Right ventricle myocardium inferior (tissue), 1 donor: ENCODE results near the gene KRTAP1-3. TPM values are rescaled to one million over a fixed set of nuclear protein-coding genes. Genes with fewer than 3 reads are reported as not detected.
"Not testable (repeated sequence)": the region's sequence is repeated elsewhere in the genome, so short reads cannot be mapped to it uniquely, and the experiment has no call there.

ENCODE experiments used
- ATAC-seq: fragments of 200-7000 bp; cut with Tn5 transposase; one replicate; pipeline ENCODE4 v1.9.1; 2020; ENCODE audit warnings: mild to moderate bottlenecking, moderate library complexity
- DNase-seq: peaks from one replicate; pipeline ENCODE4 v3.0.0; 2021; ENCODE audit errors: missing footprints
- intact Hi-C: fragments of 100-400 bp; cut with DNase I; formaldehyde crosslinking; loops from one replicate; pipeline ENCODE4 v1.11.0; 2022
- total RNA-seq: library from RNA; stranded (reverse); fragmentation: NEBNext Ultra II Directional; extraction: Animal tissue kit (Norgen Biotek cat#: 25700); gene quantifications from one replicate; pipeline ENCODE4 v1.2.1, GENCODE V29; 2021
- donor health status: DM: no; HTN: yes; CAD: no; lungs with severe emphysema.

Gene KRTAP1-3
- total RNA-seq, 1 donor from 2014 or later: not detected

- intact Hi-C loops: no loop called here
- DNase-seq: no peak
- ATAC-seq: no peak
Observed at GRCh38 chr17:41015454-41015853, 19.2 kb downstream of the KRTAP1-3 start.

DNA sequence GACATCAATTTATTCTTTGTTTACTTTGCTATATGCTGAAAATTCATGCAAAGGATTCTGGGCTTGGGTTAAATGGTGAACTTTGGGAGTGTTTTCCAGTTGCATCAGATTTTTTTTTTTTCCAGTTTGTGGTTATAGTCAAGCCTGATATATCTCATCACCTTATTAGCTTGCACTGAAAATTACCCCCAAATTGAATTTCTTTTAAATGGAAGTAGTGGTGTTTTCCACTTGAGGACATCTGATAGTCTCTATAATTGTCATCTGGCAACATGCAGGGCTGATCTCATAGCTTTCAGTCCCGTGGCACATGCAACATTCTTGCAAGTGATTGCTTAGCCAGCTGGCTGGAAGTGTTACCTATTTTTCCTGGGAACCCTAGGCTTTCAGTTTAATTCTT, 21.1 kb downstream of the KRTAP1-3 start:
- no peak for DNase-seq
- intact Hi-C loops: no loop called here
- no peak for ATAC-seq

- intact Hi-C loops: no loop called here
- DNase-seq: no peak
- no peak for ATAC-seq
Observed at GRCh38 chr17:41013181-41013580, 21.5 kb downstream of the KRTAP1-3 start.

- intact Hi-C loops: no loop called here
- no peak for ATAC-seq
- DNase-seq: no peak
Observed at GRCh38 chr17:41012326-41013120, 22.2 kb downstream of the KRTAP1-3 start.

DNA sequence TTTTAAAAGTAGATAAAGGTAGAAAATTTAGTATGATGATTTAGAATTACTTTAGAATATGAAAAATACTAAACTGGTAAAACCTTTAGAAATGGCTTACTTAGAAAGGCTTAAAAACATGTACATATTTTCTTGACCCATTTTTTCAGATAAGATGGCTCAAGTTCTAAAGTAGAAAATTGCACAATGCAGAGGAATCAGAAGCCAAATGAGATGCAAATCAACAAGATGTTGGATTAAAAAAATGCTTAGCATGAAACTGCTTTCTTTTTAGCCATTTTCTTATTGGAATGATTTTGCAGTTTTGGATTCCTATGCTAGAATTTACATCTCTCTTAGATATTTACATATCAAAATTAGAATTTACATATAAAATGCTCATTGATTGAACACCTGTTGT, 24.2 kb downstream of the KRTAP1-3 start:
- ATAC-seq (no peak), DNase-seq (no peak)
- intact Hi-C loops: no loop called here

DNA sequence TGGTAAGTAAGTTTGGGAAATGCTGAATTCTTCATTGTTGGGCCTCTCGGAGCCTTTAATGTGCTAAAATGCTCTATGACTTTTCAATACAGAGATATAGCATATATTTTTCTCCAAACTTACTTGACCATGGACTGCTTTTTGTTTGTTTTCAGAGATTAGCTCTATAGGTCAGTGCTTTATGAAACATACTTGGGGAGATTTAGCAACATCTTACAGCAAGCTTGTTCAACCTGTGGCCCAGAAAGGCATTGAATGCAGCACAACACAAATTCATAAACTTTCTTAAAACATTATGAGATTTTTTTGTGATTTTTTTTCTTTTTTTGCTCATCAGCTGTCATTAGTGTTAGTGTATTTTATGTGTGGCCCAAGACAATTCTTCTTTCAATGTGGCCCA, 24.7 kb downstream of the KRTAP1-3 start:
- no peak for DNase-seq
- intact Hi-C loops: no loop called here

DNA sequence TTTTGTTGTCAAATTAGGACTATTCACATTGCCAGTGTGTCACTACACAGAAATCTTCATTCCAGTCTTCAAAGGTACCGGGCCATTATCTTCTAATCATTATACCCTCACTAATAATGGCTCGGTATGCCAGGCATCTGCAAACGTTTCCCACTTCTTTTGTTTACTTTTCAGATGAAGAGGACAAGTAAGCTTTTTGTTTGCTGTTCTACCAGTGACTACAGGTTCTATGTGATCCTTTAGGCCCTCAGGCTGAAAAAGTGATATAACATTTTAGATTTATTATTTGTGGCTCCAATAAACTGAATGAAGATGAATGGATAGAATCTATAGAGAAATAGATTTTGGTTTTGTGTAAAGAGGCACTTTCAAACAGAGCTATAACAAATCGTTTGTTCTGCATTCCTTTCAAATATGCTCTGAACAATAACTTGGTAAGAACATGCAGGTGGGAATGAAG, 25.3 kb downstream of the KRTAP1-3 start:
- DNase-seq (no peak), ATAC-seq (no peak)
- intact Hi-C loops: no loop called here

More for the DNA sequence above, 24.7 kb downstream of the KRTAP1-3 start:
- ATAC-seq: no peak

DNA sequence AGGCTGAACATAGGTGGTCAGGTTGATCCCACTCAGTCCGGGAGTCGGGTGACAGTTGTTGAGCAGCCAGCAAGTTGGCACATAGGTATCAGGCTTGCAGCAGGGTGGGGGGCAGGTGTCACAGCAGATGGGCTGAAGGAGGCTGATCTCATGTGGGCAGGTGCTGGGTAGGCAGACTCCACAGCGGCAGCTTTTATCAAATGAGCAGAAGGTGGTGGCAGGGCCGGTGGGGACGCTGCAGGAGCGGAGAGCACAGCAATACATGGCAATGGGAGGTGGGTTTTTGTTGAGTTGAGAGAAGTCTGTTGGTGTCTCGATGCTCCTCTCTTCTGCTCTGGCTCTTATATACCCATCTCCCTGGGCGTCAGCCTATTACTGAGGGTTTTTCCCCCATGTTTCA, 25.9 kb downstream of the KRTAP1-3 start, which contains the start of gene KRTAP3-1:
TSS of gene KRTAP3-1 (minus strand) at position 318 of the 400 bp plus-strand sequence. CDS start at position 264, 54 bp downstream.
- no peak for DNase-seq
- intact Hi-C loops: no loop called here
- no peak for ATAC-seq

GRCh38 chr17:41004397-41004796, 30.3 kb downstream of the KRTAP1-3 start:
- intact Hi-C loops: no loop called here
- ATAC-seq: no peak
- no peak for DNase-seq

- intact Hi-C loops: no loop called here
- DNase-seq: no peak
- no peak for ATAC-seq
Observed at GRCh38 chr17:41003926-41004325, 30.7 kb downstream of the KRTAP1-3 start.

DNA sequence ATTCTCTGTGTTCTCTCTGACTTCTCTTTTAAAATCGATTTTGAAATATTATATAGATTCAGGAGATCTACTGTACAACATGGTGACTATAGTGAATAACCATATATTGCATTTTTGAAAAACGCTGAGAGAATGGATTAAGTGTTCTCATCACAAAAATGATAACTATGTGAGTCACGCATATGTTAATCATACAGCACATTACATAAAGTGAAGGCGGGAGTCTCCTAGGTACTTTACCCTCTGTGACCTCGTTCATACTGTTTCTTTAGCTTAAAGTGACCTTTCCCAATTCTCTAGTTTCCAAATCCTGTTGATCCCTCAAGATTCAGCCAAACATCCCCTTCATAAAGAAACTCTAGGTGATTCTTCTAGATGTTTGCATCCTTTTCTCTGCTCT, 31.9 kb downstream of the KRTAP1-3 start:
- intact Hi-C loops: no loop called here
- ATAC-seq (no peak), DNase-seq (no peak)

DNA sequence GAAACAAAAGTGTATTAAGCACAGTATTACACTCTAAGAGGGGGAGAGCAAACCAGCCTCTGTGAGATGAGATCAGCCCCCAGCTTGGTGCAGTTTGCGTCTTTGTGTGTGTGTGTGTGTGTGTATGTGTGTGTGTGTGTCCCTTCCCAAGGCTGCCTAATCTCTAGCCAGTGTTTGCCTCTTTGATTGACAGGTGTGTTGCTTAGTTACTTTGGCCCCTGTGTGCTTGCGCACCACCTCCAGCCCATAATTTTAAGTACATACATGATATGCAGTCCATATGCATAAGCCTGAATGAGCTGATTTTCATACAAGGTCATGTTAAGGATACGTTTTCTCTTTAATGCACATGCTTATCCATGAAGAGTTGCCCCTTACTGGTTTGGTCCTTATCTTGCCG, 32.9 kb downstream of the KRTAP1-3 start:
- intact Hi-C loops: no loop called here

GRCh38 chr17:40999563-40999962, 35.1 kb downstream of the KRTAP1-3 start, which contains the start of gene KRTAP3-2:
Gene KRTAP3-2 (minus strand): TSS chr17:40999906. CDS start chr17:40999853, 53 bp downstream.
- DNase-seq, intact Hi-C loops, ATAC-seq: not testable (repeated sequence)

More for the DNA sequence above, 32.9 kb downstream of the KRTAP1-3 start:
- DNase-seq (no peak), ATAC-seq (no peak)

- DNase-seq: no peak
- intact Hi-C loops: no loop called here
- no peak for ATAC-seq
Observed at GRCh38 chr17:40997361-40997760, 37.3 kb downstream of the KRTAP1-3 start.

- ATAC-seq (no peak), DNase-seq (no peak)
- intact Hi-C loops: no loop called here
Observed at GRCh38 chr17:40996829-40997228, 37.8 kb downstream of the KRTAP1-3 start.

- no peak for DNase-seq
- ATAC-seq: no peak
- intact Hi-C loops: no loop called here
Observed at GRCh38 chr17:40995116-40995515, 39.6 kb downstream of the KRTAP1-3 start.

DNA sequence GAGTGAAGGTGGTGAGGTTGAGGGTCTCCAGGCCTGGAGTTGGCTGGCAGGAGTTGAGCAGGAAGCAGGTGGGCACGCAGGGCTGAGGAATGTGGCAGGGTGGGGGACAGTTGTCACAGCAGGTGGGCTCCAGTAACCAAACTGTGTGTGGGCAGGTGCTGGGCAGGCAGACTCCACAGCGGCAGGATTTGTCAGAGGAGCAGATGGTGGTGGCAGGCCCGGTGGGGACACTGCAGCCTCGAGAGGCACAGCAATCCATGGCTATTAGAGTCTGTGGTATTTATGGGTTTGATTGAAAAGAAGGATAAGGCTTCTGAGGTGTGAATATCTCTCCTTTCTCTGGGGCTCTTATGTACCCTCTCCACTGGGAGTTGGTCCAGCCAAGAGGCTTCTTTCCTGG, 40.8 kb downstream of the KRTAP1-3 start, which contains the start of gene KRTAP3-3:
TSS of gene KRTAP3-3 (minus strand) at position 326 of the 400 bp plus-strand sequence. CDS start at position 259, 67 bp downstream.
- no peak for DNase-seq
- no peak for ATAC-seq
- intact Hi-C loops: no loop called here

GRCh38 chr17:40993084-40993483, 41.6 kb downstream of the KRTAP1-3 start:
- DNase-seq (no peak), ATAC-seq (no peak)
- intact Hi-C loops: no loop called here

- intact Hi-C loops: no loop called here
- DNase-seq (no peak), ATAC-seq (no peak)
Observed at GRCh38 chr17:40992666-40993065, 42.0 kb downstream of the KRTAP1-3 start.

DNA sequence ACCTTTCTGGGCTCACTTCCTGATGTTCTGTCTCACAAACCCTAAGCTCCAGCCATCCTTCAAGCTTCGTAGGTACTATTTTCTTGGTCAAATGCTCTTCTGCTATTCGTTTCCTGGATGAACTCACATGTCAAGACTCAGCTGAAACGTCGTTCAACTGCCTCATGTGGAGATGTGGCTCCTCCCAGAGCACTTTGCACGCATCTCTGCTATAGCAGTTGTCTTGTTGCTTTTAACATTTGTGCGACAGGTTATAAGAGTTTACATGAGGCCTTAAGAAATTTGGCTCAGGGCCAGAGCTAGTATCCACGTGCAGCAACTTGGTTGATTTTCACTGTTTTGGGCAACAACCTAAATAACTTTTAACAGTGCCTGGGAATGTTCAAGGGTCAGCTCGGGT, 47.8 kb downstream of the KRTAP1-3 start:
- DNase-seq (no peak), ATAC-seq (no peak)
- intact Hi-C loops: no loop called here
